ENCODE results near the gene TMEM209. TPM values are rescaled to one million over a fixed set of nuclear protein-coding genes. Genes with fewer than 3 reads are reported as not detected.
"Not testable (repeated sequence)": the region's sequence is repeated elsewhere in the genome, so short reads cannot be mapped to it uniquely, and the experiment has no call there.

The TMEM209 gene
- polyA plus RNA-seq, 3 donors from 2014 or later, result 21.6 to 41.1 (median 39.9) TPM

DNA sequence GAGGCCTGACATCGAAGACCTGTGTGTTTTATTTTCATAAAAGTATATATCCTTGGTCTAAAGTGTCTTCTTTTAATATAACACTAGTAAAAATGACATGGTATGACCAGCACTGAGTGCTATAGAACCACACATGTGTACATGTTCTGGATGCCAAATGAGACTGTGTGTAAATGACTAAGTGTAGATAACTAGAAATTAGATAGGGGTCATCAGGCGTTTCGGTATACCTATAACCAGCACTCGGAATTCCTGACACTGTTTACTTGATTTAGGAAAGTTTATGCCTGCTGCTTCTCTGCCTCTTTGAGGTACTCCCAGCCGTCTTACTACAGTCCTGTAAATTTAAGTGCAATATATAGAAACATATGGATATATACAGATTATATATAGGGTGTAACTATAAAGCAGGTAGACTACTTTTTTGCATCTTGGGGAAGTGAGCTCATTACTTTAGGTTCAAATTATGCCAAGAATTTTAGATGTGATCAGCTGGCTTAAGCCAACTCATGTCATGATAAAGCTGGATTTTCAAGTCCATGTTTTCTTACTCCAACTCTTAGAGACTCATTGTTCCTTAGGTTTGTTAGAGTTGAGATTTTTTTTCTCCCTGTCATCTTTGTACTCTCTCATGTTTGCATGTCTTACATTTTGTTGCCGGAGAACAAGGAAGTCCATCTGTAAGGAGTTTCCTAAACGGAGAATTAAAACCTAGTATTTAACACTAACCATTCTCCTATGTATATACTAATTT is 72.0 kb downstream of the TMEM209 start:
- Mint-ChIP-seq H3K9me3 (no peaks in the 10 kb centered on the region), H3K27ac (no peak overlapping the region), H3K4me1 (peaks cover 12 to 21% of the 10 kb centered on the region in 2 donors), H3K4me3 (no peak overlapping the region), H3K36me3 (peaks cover 49 to 65% (median 54%) of the 10 kb centered on the region in 3 donors), H3K27me3 (ENCODE audit: low read depth in 3 of 3) (peaks cover 0 to 3% (median 0%) of the 10 kb centered on the region in 3 donors)
- DNase-seq, result no peak

DNA sequence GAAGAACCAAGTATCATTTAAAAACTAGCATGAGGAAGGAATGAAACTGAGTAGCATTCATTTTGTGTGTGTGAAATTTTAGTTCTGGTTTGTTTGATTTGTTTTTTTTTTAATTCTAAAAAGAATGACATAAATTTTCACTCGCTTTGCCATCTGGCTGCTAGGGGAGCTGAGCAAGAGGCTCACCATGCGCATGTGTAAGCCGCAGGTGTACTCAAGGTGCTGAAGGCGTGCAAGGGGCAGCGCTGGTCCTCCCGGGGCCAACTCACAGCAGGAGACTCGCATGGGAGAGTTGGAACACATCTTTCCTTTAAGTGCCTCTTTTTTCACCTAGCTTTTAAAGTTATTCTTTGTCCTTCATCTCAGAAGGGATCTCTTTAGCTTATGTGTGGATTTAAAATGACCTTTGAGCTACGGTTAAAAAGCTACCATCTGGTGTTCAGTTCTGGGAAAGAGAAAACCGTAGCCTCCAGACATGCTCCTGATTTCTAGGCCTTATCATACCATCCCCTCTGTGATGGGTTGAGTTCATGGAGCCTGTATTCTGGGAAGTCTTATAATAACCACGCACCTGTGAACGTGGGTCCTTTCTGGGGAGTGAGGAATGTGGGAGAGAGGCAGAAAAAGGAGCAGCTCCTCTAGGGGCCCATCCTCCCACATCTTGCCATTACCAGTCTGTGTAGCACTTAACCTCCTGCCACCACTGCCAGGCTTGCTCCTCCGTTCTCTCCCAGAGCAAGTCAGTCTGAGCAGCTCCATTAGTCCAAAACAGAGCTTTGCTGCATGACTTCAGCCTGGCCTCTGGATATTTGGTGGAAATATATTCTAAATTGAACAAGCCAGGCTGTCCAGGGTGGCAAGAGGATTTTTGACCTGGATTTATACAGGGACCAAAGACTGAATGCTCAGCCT is 73.0 kb downstream of the TMEM209 start:
- no peak for DNase-seq
- Mint-ChIP-seq H3K4me3 (no peak overlapping the region), H3K27me3 (ENCODE audit: low read depth in 3 of 3) (peaks cover 0 to 3% (median 0%) of the 10 kb centered on the region in 3 donors), H3K36me3 (peaks cover 47 to 68% (median 53%) of the 10 kb centered on the region in 3 donors), H3K27ac (peak overlapping the region in 1 of 6 donors; percentile 28), H3K4me1 (peaks cover 12 to 20% of the 10 kb centered on the region in 2 donors), H3K9me3 (no peaks in the 10 kb centered on the region)

DNA sequence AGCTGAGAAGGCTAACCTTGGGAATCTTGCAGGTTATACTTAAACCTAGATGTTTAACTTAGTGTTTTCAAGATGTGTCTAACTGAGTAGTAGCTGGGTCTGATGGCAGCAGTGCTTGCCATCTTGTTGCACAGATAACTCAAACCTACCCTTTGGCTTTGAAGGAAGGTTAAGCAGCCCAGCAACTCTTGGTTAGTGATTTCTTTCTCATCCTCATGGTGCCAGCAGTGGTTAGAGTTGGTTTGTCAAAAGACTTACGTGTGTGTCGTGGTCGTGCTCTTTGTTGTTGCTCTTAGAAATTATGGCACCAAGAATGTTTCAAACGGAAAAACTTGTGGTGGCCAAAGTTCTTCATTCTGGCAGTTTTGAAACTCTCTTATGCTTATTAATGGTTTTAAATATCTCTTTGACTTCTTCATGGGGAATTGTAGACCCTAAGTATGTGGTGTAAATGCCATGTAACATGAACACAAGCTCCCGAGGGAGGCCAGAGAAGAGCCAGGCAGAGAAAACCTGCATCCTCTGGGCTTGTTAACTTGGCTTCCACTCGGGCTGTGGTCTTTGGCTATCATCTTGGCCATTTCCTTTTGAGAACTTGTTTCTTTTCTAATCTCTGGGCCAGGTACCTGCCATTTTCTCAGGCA is 73.9 kb downstream of the TMEM209 start:
- no peak for DNase-seq
- Mint-ChIP-seq H3K4me1 (peaks cover 7 to 11% of the 10 kb centered on the region in 2 donors), H3K27me3 (ENCODE audit: low read depth in 3 of 3) (peaks cover 0 to 3% (median 0%) of the 10 kb centered on the region in 3 donors), H3K9me3 (no peaks in the 10 kb centered on the region), H3K36me3 (peaks cover 45 to 74% (median 58%) of the 10 kb centered on the region in 3 donors), H3K27ac (peak overlapping the region in 1 of 6 donors; percentile 28), H3K4me3 (no peak overlapping the region)

DNA sequence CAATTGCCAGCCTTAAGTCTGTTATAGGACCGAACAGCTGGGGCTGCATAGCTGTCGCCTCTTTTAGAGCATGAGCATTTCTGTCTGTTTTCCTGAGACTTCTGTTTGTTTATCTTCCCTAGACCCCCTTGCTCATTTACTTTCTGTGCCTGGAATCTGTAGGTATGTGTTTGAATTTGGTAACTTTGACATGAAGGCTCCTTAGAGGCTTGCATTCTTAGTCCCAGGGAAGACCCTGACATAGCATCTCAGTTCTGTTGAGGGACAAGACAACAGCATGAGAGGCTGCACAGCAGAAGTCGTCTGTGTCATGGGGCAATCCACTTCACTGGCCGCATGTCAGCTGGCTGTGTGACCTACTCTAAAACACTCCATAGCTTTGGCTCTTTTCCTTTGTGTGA is 76.2 kb downstream of the TMEM209 start:
- H3K4me3 Mint-ChIP-seq, result no peak overlapping the region
- no peak overlapping the region for H3K27ac Mint-ChIP-seq
- peaks cover 0 to 3% (median 0%) of the 10 kb centered on the region in 3 donors for H3K27me3 Mint-ChIP-seq (ENCODE audit: low read depth in 3 of 3)
- H3K9me3 Mint-ChIP-seq, result no peaks in the 10 kb centered on the region
- H3K4me1 Mint-ChIP-seq, result no peaks in the 10 kb centered on the region
- peaks cover 37 to 68% (median 48%) of the 10 kb centered on the region in 3 donors for H3K36me3 Mint-ChIP-seq
- DNase-seq, result no peak

DNA sequence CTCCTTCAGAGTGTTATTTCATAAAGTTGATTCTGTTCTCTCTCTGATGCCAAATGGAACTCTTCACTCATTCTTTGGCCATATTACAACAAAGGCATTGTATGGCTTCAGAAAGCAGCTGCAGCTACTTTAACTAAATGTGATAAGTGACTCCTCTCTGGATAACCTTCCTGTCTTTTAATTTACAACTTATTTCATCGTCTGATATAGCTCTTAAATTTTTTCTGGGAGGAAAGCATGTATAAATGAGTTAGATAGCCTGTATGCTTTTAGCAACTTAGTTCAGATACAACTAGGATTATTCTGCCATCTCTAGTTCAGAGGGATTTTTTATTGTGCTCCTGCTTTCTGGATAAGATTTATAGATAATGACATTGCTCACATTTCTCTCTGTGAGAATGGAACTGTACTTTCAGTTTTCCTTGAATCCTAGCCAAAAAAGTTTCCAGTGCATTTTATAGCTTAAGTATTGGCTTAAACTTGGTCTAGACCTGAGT is 77.3 kb downstream of the TMEM209 start:
- H3K9me3 Mint-ChIP-seq, result no peaks in the 10 kb centered on the region
- no peak for DNase-seq
- H3K4me1 Mint-ChIP-seq, result no peaks in the 10 kb centered on the region
- H3K4me3 Mint-ChIP-seq, result no peak overlapping the region
- H3K27ac Mint-ChIP-seq, result peak overlapping the region in 1 of 6 donors; percentile 6
- H3K36me3 Mint-ChIP-seq, result peaks cover 37 to 66% (median 50%) of the 10 kb centered on the region in 3 donors
- H3K27me3 Mint-ChIP-seq (ENCODE audit: low read depth in 3 of 3), result peaks cover 0 to 3% (median 0%) of the 10 kb centered on the region in 3 donors

DNA sequence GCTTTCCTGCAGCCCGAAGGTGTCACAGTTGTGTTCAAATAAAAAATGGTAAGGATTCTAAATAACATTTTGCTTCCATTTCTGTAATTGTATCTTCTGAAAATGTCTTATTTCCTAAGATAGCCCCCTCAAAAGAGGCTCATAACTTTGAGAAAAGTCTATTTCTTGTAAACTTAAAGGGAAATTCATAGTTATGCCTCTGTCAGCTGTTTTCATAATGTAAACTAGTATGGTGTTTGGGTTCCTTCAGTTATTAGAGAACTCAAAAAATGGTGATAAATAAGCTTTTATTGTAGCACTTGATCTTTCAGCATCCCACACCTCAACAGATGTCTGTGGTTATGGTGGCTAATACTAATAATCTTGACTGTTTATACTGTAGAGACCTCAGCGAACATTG is 77.8 kb downstream of the TMEM209 start:
- Mint-ChIP-seq H3K27ac (no peak overlapping the region), H3K4me1 (no peaks in the 10 kb centered on the region), H3K27me3 (ENCODE audit: low read depth in 3 of 3) (peaks cover 0 to 3% (median 0%) of the 10 kb centered on the region in 3 donors), H3K4me3 (no peak overlapping the region), H3K36me3 (peaks cover 41 to 71% (median 55%) of the 10 kb centered on the region in 3 donors), H3K9me3 (no peaks in the 10 kb centered on the region)
- DNase-seq, result no peak

DNA sequence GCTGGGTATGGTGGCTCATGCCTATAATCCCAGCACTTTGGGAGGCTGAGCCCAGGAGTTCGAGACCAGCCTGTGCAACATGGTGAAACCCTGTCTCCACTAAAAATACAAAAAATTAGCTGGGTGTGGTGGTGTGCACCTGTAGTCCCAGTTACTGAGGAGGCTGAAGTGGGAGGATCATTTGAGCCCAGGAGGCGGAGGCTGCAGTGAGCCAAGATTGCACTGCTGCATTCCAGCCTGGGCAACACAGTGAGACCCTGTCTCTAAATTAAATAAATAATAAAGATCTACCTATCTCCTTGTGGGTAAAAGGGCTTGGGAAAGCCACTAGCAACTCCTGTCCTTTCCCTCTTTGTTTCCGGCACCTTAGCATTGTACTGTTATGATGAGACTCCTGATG is 78.4 kb downstream of the TMEM209 start:
- peaks cover 47 to 68% (median 58%) of the 10 kb centered on the region in 3 donors for H3K36me3 Mint-ChIP-seq
- H3K4me3 Mint-ChIP-seq; H3K4me1 Mint-ChIP-seq; H3K9me3 Mint-ChIP-seq; DNase-seq; H3K27ac Mint-ChIP-seq; H3K27me3 Mint-ChIP-seq (ENCODE audit: low read depth in 3 of 3): not testable (repeated sequence)

DNA sequence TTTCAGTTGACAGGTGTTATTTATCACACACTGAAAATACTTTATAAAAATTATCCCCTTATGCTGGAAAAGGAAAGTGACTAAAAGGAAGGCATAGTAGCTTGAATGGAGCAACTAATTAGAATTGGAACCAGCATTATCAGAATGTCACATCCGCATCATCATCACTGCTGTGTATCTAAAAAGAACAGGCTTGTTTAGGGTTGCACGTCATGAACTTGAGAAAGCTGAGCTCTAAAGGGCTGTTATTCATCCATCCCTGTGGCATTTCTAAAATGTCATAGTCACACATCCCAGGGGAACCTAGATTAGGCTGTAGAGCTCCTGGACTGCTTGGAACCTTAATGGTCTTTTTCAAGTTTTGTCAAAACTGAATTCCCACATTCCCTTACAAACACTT is 80.5 kb downstream of the TMEM209 start:
- no peaks in the 10 kb centered on the region for H3K9me3 Mint-ChIP-seq
- no peak overlapping the region for H3K27ac Mint-ChIP-seq
- no peak overlapping the region for H3K4me3 Mint-ChIP-seq
- H3K36me3 Mint-ChIP-seq, result peaks cover 44 to 64% (median 48%) of the 10 kb centered on the region in 3 donors
- H3K4me1 Mint-ChIP-seq, result no peaks in the 10 kb centered on the region
- no peak for DNase-seq
- no peaks in the 10 kb centered on the region for H3K27me3 Mint-ChIP-seq (ENCODE audit: low read depth in 3 of 3)

DNA sequence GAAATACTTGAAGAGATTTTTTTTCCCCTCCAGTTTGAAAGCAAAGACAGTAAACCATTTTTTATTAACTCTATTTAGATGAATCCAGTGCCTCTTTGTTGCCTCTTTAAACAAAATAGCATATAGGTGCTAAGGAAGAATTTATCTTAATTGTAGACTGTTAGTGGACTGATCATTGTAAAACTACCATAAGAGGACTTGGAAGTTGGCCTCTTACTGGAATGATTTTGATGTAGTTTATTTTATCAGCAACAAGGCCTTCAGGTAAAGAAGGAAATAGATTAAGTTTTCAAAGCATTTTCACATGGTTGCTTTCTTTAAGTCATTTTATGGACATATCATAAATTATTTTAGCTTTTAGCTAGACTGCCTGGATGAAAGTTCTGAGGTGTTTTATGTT is 81.7 kb downstream of the TMEM209 start:
- no peak overlapping the region for H3K4me3 Mint-ChIP-seq

DNA sequence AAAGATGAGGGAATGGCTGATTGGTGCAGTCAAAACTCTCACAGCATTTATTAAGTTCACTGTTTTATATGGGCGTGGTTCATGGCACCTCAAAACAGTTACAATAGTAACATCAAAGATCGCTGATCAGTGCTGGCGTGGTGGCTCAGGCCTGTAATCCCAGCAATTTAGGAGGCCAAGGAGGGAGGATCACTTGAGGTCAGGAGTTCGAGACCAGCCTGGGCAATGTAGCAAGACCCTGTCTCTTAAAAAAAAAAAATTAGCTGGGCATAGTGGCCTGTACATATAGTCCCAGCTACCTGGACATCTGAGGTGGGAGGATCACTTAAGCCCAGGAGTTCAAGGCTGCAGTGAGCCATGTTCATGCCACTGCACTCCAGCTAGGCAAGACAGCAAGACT is 86.4 kb downstream of the TMEM209 start:
- Mint-ChIP-seq H3K27ac (no peak overlapping the region), H3K27me3 (ENCODE audit: low read depth in 3 of 3) (no peaks in the 10 kb centered on the region), H3K4me1 (no peaks in the 10 kb centered on the region), H3K36me3 (peaks cover 27 to 35% (median 35%) of the 10 kb centered on the region in 3 donors), H3K4me3 (no peak overlapping the region), H3K9me3 (no peaks in the 10 kb centered on the region)
- DNase-seq, result no peak

More for the DNA sequence above, 81.7 kb downstream of the TMEM209 start:
- no peaks in the 10 kb centered on the region for H3K9me3 Mint-ChIP-seq
- H3K36me3 Mint-ChIP-seq, result peaks cover 38 to 58% (median 39%) of the 10 kb centered on the region in 3 donors
- DNase-seq, result no peak
- H3K27me3 Mint-ChIP-seq (ENCODE audit: low read depth in 3 of 3), result no peaks in the 10 kb centered on the region
- H3K27ac Mint-ChIP-seq, result no peak overlapping the region
- H3K4me1 Mint-ChIP-seq, result no peaks in the 10 kb centered on the region

DNA sequence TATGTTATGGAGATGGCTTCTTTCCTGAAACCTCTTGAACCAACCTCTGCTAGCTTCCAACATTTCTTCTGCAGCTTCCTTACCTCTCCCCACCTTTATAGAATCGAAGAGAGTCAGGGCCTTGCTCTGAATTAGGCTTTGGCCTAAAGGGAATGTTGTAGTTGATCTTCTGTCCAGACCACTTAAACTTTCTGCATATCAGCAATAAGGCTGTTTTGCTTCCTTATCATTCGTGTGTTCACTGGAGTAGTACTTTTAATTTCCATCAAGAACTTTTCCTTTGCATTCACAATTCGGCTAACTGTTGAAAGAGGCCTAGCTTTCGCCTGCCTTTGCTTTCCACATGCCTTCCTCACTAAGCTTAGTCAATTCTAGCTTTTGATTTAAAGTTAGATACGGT is 86.9 kb downstream of the TMEM209 start:
- Mint-ChIP-seq H3K27ac (no peak overlapping the region), H3K4me1 (no peaks in the 10 kb centered on the region), H3K9me3 (no peaks in the 10 kb centered on the region), H3K36me3 (peaks cover 22 to 30% (median 30%) of the 10 kb centered on the region in 3 donors), H3K27me3 (ENCODE audit: low read depth in 3 of 3) (no peaks in the 10 kb centered on the region), H3K4me3 (no peak overlapping the region)
- no peak for DNase-seq

DNA sequence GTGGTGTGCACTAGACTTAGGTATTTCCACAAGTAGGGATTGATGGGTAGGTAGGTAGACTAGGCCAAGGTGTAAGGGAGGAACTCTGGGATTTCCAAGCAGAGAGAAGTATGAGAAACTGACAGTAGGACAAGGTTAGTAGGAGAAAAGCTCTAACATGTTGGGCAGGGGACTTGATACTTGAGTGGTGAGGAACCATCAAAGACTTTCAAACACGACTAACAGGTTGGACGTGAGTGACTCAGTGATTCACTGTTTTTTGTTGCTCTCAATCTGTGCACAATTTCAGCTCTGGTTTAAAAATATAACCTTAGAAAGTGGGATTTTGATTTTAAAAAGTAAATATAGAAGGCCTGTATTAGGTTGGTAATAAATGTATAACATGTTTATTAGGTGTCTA is 90.4 kb downstream of the TMEM209 start:
- Mint-ChIP-seq H3K9me3 (no peaks in the 10 kb centered on the region), H3K4me3 (no peak overlapping the region), H3K27ac (peak overlapping the region in 2 of 6 donors; percentile 19), H3K4me1 (no peaks in the 10 kb centered on the region), H3K36me3 (peaks cover 3 to 9% (median 7%) of the 10 kb centered on the region in 3 donors), H3K27me3 (ENCODE audit: low read depth in 3 of 3) (no peaks in the 10 kb centered on the region)
- DNase-seq, result no peak

All from immature natural killer cell (primary cell).